Measurements from ENCODE around the gene HMGCR.

HMGCR gene

DNA sequence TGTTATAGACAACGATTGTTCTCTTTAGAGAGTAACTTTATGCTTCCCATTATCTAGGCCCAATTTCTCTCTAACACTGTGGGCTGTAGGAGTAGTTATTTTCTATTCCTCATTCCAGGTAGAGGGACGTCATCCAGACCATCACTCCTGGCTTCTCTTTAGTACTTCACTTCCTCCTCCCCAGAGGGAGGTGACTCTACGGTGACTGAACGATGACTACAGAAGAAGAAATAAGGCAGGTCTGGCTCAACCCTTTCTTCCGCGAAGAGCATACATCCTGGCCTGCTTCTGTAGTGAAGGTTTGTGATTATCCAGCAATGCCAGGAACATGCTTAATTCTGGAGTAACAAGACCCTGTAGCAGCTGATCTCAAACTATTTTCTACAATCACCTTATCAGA is 50.8 kb downstream of the HMGCR start:
- DNase-seq: no peak

DNA sequence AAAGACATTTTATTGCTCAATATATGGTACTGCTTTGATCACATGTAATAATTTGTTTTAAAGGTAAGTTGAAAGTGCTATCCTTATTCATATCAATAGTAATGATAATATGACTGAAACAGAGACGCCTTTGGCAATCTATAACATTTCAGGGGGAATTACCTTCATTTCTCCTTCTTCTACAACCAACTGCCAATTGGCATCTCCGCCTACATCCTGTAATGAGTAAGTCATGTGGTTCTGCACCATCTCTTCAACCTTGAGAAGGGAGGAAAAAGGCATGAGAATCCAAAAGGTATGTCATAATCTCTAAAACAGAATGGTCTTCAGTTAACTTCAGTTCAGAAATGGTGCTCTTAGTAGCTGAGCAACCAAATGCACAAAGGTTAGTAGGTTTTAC is 52.4 kb downstream of the HMGCR start:
- no peak for DNase-seq

DNA sequence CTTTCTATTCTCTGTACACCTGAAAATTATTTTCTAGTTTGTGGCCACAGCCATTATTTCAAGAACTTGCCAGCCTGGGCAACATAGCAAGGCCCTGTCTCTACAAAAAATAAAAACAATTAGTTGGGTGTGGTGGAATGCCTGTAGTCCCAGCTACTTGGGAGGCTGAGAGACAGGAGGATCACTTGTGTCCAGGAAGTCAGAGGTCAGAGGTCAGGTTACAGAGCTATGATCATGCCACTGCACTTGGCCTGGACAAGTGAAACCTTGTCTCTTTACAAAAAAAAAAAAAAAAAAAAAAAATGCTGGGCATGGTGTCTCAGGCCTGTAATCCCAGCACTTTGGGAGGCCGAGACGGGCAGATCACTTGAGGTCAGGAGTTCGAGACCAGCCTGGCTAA is 58.3 kb downstream of the HMGCR start:
- DNase-seq: no peak

DNA sequence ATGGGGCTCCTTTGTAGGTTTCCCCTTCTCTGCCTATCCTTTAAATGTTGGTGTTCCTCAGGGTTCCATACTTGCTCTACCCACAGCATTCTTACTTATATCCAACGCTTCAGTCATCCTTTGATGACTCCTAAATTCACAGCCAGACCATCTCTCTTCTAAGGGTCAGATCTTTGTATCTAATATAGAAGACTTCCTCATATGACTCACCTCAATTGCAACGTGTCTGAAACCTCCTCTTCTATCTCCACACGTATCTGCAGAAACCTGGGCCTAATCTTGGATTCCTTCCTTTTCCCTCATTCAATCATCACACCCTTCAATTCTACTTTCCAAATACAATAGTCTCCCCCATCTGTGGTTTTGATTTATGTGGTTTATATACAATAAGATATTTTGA is 68.3 kb downstream of the HMGCR start:
- no peak for DNase-seq

Measured in NCI-H1436 treated with DMSO at 0.1 percent for 48 hours (cell line).